ENCODE results near the gene ZNF446.

ZNF446 gene

DNA sequence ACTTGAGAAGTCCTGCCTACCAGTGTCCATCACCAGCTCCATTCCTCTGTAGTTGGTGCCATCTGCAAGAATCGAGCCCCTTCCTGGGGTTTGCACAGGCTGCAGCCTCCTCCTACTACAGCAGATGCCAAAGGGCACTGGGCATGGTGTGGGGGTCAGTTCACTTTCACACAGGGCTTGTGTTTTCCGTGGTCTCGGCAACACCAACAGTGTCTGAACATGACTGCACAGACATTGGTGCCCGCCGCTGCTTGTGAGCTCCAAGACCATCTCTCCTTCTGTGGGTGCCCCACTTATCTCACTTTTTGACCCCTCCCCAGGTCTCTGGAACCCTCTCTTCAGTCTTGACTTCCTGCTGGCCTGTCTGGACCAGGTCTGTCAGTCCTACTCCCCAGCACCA lies 15.2 kb downstream of the ZNF446 start:
- Histone ChIP-seq H3K27me3 (ENCODE audit: insufficient read depth, low read depth, severe bottlenecking) (no peaks in the 10 kb centered on the region), H3K36me3 (no peaks in the 10 kb centered on the region), H3K4me3 (ENCODE audit: low read depth, low read length) (no peak overlapping the region), H3K9me3 (ENCODE audit: severe bottlenecking) (no peaks in the 10 kb centered on the region), H3K27ac (no peak overlapping the region)
- no peak for DNase-seq
- TF ChIP-seq, protein P1, sequence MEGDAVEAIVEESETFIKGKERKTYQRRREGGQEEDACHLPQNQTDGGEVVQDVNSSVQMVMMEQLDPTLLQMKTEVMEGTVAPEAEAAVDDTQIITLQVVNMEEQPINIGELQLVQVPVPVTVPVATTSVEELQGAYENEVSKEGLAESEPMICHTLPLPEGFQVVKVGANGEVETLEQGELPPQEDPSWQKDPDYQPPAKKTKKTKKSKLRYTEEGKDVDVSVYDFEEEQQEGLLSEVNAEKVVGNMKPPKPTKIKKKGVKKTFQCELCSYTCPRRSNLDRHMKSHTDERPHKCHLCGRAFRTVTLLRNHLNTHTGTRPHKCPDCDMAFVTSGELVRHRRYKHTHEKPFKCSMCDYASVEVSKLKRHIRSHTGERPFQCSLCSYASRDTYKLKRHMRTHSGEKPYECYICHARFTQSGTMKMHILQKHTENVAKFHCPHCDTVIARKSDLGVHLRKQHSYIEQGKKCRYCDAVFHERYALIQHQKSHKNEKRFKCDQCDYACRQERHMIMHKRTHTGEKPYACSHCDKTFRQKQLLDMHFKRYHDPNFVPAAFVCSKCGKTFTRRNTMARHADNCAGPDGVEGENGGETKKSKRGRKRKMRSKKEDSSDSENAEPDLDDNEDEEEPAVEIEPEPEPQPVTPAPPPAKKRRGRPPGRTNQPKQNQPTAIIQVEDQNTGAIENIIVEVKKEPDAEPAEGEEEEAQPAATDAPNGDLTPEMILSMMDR (IDR thresholded peaks at IDR 0.05; ENCODE audit: low read depth, low read length), result no peak

DNA sequence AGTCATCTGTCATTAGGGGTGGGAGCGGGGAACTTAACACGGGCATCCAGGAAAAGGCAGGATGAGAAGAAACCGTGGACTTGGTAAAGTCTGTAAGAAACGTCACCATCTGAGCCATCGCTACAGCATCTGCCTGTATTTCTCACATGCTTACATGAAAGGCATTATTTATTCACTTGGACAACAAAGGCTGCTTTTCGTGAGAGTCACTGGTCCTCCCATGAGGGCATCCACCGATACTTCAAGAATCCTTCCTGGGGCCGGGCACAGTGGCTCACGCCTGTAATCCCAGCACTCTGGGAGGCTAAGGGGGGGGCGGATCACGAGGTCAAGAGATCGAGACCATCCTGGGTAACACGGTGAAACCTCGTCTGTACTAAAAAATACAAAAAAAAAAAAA lies 16.1 kb downstream of the ZNF446 start:
- H3K27me3 ChIP-seq (ENCODE audit: insufficient read depth, low read depth, severe bottlenecking), result no peaks in the 10 kb centered on the region
- no peak for DNase-seq
- TF ChIP-seq, protein P1 (IDR thresholded peaks at IDR 0.05; ENCODE audit: low read depth, low read length), result no peak
- no peaks in the 10 kb centered on the region for H3K36me3 ChIP-seq
- H3K9me3 ChIP-seq (ENCODE audit: severe bottlenecking), result no peaks in the 10 kb centered on the region
- no peak overlapping the region for H3K27ac ChIP-seq
- H3K4me3 ChIP-seq (ENCODE audit: low read depth, low read length), result no peak overlapping the region

DNA sequence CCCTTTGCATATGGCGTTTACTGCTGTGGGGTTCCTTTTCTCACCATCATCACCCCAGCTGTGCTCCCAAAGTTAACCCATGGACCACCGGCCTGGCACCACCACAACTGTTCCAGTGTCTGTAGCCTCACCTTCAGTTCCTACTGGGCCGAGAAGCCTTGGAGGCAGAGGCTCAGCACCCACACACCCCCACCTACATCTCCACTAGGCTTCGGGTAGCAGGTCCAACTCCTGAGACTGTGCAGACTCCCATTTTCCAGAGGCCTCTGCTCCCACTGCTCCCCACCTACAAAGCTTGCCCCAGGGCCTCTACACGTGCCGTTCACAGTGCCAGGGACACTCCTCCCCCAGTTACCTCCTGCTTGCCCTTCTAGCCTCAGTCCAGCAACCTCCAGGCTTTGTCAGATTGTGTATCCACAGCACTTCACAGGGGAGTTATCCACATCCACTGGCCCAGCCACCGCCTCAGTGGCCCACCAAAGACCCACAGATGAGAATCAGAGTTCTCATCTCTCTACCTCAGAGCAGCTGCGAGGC lies 21.6 kb downstream of the ZNF446 start:
- no peak for DNase-seq
- no peaks in the 10 kb centered on the region for H3K9me3 ChIP-seq (ENCODE audit: severe bottlenecking)
- no peak overlapping the region for H3K27ac ChIP-seq
- no peak overlapping the region for H3K4me3 ChIP-seq (ENCODE audit: low read depth, low read length)
- no peaks in the 10 kb centered on the region for H3K36me3 ChIP-seq
- H3K27me3 ChIP-seq (ENCODE audit: insufficient read depth, low read depth, severe bottlenecking), result no peaks in the 10 kb centered on the region
- TF ChIP-seq, protein P1 (IDR thresholded peaks at IDR 0.05; ENCODE audit: low read depth, low read length), result no peak

DNA sequence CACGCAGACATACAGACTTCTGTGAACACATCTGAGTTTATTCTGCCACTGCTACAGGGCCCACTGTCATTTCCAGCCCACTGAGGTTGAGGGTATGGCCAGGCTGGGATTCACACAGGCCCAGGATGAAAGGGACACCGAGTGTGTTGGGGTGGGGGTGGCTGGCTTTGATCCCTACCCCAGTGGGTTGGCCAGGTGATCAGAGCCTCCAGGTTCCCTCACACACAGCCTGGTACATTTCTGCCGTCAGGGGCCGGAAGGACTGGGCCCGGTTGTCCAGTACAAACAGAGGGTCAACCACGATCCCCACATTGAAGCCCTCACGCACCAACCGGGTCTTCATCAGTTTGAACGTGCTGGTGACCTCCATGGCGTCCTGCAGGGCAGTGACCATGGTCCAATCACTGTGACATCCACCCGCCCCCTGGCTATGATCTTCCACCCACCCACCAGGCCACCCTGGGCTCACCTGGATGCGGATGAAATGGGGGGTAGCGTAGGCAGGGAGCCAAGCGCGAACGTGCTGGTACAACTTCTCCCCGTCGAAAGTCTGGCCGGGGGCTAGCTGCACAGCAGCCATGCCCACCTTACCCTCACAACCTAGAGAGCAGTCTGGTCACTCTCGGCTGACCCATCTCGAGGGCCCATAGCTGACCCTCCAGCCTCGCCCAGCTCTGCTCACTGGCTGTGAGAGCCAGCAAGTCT lies 22.3 kb downstream of the ZNF446 start:
- Histone ChIP-seq H3K27me3 (ENCODE audit: insufficient read depth, low read depth, severe bottlenecking) (no peaks in the 10 kb centered on the region), H3K27ac (no peak overlapping the region), H3K9me3 (ENCODE audit: severe bottlenecking) (no peaks in the 10 kb centered on the region), H3K4me3 (ENCODE audit: low read depth, low read length) (peak overlapping the region; percentile 19), H3K36me3 (no peaks in the 10 kb centered on the region)
- TF ChIP-seq, protein P1 (IDR thresholded peaks at IDR 0.05; ENCODE audit: low read depth, low read length), result no peak
- no peak for DNase-seq

DNA sequence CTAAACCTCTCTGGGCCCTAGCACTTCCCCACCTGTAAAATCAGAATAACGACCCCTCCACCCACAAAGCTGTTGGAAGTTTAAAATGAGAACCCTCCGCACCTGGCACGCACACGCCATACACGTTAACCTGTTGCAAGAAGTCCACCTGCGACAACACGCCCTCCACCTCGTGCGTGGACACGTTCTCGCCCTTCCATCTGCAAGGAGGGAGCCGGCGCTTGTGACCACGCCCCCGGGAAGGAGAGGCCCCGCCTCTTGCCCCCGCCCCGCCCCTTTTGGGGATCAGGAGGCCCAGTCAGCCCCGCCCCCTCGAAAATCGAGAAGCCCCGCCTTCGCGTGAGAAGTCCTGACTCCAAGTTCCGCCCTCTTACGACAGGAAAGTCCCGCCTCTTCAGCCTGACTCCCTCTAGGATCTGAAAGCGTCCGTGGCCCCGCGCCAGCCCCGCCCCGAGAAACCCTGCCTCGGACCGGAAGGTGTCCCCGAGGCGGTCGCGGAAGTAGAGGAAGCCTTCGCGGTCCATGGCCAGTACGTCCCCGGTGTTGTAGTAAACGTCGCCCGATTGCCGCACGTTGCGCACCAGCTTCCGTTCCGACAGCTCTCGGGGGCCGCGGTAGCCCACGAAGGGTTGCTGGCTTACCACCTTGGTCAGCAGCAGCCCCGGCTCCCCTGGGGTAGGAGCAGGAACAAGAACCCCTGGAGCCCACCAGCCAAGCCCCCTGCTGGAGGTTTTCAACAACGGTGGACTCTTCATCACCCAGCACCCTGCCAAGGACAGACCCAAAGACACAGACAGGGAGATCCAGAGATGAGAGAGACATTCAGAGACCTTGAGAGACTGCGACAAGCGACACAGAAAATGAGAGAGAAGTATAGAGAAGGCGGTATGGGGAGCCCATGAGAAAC lies 23.1 kb downstream of the ZNF446 start:
- no peaks in the 10 kb centered on the region for H3K9me3 ChIP-seq (ENCODE audit: severe bottlenecking)
- H3K36me3 ChIP-seq, result no peaks in the 10 kb centered on the region
- peak overlapping the region; percentile 81 for H3K4me3 ChIP-seq (ENCODE audit: low read depth, low read length)
- TF ChIP-seq, protein P1 (IDR thresholded peaks at IDR 0.05; ENCODE audit: low read depth, low read length), result 0 out of 2 replicates have a peak, but pooled peaks have one; percentile 14
- H3K27ac ChIP-seq, result peak overlapping the region; percentile 79
- H3K27me3 ChIP-seq (ENCODE audit: insufficient read depth, low read depth, severe bottlenecking), result no peaks in the 10 kb centered on the region
- DNase-seq, result peak; percentile 99

Data from WERI-Rb-1 (cell line).